ENCODE results near the gene SKAP1.

GRCh38 chr17:48432820-48433775 lies 3.1 kb upstream of the SKAP1 start:
- no peak for TF ChIP-seq CTCF (IDR thresholded peaks at IDR 0.05)
- no peak for TF ChIP-seq POLR2A (IDR thresholded peaks at IDR 0.05)

Measured in thyroid gland (tissue), 4 donors.